ENCODE data around the gene MYO7A.
A peak's percentile ranks its signal among the peaks of the same experiment; 100 is the strongest.

MYO7A gene

DNA sequence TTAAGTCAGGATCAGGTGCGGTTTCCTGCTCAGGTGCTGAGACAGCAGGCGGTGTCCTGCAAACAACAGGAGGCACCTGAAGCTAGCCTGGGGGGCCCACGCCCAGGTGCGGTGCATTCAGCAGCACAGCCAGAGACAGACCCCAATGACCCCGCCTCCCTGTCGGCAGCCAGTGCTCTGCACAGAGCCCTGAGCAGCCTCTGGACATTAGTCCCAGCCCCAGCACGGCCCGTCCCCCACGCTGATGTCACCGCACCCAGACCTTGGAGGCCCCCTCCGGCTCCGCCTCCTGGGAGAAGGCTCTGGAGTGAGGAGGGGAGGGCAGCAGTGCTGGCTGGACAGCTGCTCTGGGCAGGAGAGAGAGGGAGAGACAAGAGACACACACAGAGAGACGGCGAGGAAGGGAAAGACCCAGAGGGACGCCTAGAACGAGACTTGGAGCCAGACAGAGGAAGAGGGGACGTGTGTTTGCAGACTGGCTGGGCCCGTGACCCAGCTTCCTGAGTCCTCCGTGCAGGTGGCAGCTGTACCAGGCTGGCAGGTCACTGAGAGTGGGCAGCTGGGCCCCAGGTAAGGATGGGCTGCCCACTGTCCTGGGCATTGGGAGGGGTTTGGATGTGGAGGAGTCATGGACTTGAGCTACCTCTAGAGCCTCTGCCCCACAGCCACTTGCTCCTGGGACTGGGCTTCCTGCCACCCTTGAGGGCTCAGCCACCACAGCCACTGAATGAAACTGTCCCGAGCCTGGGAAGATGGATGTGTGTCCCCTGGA lies at the start of gene MYO7A:
TSS of gene MYO7A (plus strand) at position 327 of the 772 bp plus-strand sequence. CDS start 2,389 bp downstream, outside the sequence.
- DNase-seq: peak; percentile 86

DNA sequence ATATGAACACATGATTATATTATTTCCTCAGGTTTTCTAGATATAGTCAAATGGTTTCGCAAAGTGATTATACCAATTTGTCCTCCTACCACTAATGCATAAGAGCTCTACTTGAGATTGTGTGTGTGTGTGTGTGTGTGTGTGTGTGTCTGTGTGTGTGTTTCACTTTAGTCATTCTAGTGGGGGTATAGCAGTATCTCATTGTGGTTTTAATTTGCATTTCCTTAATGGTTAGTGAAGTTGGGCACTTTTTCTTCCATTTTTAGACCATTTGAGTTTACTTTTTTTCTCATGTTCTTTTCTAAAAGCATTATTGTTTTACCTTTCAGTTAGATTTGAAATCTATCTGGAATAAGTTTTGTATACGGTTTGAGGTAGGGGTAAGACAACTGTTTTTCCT lies 48.4 kb upstream of the MYO7A start:
- DNase-seq: no peak

DNA sequence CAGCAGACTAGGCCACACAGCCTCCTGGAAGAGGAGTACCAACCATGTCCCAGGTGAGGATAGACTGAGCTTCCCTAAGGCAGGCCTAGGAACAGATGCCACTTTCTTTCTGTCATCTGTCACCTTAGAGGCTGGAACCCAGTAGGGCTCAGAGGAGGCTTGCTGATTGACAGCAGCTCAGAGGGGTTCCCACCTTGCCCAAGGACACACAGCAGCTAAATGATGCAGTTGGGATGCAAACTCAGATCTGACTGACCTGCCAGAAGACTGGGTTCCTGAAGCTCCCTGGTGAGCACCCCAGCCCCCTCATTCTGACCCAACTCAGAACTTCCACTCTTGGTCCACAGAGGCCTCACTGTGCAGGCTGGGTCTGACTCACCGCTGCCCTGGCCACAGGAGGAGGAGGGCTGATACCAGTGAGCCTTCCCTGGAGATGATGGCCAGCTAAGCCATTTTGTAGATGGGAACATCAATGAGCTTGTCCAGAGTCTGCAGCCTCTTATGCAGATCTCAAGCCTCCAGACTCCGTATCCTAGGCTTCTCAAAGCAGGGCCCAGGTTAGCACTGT lies 47.3 kb upstream of the MYO7A start:
- no peak for DNase-seq

DNA sequence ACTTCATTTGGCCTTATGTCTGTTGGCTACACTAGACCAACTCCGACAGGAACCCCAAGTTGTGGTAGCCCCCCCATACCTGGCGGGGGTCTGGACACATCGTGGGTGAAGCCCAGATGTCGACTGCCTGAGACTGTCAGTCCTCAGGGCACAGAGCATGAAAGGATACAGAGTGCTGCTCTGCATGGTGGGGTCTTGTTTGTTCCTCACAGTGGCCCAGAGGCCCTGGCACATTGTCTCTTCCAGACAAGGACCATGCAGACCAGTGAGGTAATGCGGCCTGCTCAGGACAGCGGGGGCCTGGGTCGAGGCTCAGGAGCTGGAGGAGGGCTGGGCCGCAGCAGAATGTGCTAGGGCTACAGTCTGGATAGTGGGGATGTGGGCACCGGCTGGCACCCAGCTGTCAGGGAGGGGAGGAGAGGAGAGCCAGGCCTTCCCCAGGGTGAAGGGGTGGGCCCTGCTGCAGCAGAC lies 46.6 kb upstream of the MYO7A start:
- peak; percentile 46 for DNase-seq

DNA sequence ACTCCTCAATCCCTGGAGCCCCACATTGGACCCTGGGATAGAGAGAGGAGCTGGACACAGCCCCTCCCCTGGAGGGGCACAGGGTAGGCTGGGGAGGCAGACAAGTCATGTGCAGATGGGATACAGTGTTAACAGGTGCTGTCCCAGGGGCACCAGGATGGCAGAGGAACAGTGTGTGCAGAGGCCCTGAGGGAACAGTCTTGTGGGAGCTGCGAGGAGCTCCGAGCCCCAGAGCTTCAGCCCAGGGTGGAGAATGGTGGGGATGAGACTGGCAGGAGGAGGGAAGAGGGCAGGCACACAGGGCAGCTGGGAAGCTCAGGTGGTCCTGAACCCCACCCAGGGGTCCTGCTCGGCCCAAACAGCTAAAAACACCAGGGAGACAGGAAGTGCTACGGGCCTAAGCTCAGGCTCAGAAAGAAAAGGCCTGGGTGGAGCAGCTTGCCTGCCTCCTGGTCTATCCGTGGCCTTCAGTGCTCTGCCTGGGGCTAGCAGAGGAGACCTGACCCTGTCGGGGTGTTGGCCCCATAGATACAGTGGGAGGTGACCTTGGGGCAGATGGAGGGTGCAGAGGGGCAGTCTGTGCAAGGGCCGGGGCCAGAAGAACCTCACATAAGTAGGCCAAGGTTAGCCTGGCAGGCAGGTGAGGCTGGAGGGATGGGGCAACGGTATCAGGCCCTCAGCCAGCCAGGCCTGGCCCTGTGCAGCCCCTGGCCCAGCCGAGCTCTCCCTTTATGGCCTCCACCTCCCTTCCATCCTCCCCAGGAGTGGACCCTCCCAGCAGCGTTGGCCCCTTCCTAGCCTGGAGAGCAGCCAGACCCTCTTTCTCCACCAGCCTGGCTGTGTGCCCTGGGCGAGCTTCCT lies 45.8 kb upstream of the MYO7A start:
- no peak for DNase-seq

DNA sequence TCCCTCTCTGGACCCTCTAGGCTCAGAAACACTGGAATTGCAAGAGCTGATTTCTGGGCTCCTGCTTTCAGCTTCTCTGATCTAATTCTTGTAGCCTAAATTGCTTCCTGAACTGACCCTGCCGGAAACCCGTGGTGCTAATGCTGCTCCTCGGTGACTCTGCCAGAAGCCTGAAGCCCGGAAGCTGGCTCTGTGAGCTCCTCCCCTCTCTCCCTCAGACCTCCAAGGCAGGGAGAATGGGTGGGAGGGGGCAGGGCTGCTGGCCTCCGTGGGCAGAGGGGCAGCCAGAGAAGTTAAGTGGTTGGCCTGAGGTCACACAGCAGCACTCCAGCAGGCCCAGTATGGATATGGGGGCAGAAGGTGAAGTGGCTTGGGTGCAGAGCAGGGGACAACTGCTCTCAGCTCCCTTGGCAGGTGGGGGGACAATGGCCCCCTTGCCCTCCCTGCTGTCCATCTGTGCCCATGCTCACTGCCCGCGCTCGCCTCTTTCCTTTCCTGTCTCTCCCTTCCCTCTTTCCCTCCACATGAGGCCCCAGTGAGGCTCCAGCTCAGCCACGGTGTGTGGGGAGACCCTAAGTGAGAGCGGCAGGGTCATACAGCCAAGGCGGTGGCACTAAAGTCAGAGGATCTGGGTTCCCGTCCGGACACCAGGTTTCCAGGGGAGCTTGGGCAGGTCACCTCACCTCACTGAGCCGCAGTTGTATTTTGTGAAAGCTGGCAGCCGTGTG lies 45.0 kb upstream of the MYO7A start:
- no peak for DNase-seq

DNA sequence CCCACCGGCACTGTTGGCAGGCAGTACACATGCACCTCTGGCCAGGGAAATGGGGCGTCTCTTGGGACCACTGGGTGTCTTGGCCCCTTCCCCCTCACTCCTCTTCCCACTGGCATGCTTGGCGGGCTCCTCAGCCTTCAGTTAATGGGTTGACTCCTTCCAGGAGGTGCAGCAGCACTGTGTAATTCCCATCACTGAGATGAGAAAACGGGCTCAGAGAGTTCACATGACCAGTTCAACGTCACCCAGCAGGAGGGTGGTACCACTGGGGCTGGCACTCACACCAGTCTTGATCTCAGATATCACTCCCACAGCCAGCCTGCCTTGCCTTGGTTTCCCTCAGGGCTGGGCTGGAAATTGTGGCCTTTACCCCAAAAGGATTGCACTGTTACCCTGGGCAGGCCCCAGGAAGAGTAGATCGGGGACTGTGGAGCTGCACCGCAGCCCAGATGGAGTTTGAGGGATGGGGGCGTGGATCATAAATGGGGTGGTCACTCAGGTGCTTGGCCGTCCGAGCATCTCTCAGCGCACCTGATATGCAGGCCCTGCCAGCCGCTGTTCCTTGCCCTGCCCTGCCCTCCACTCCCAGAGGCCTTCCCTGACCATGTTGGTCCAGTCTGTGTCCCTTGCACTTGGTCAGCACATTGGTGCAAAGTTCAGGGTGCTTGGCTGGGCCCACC lies 44.3 kb upstream of the MYO7A start:
- no peak for DNase-seq

DNA sequence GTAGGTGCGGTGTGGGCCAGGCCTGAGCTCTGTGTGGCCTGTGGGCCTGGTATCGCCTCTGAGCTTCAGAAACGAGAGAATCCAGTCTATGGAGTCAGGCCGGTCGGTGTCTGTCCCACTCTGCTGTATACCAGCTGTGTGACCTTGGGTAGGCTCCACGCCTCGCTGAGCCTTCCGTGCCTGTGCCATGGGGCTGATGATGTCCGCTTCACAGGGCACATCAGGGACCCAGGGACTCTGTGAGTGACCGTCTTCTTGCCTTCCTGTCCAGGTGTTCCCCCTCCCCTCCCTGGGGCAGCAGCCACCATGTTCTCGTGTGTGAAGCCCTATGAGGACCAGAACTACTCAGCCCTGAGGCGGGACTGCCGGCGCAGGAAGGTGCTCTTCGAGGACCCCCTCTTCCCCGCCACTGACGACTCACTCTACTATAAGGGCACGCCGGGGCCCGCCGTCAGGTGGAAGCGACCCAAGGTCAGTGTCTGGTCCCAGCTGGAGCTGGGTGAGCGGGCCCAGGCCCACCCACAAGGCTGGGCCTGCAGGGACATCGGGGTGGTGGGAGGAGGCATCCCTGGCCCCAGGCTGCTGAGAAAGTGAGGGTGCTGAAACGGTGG lies 43.4 kb upstream of the MYO7A start:
- DNase-seq: no peak

DNA sequence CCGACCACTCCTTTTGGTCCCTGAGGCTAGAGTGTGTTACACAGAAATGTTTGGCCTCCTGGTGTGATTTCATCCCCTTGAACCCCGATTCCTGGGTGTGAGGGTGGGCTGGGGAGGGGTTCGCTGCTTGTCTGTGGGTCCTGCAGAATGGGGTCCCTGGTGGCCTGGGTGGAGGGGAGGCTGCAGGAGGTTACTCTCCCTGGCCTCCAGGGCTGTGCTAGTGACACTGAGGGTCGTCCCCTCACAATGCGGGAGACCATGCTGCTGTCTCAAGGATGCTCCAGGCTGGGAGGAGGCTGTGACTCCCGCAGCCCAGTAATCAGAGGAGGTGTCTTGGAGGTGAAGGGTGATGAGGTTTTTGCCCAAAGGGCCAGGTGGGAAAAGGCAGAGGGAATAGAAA lies 42.4 kb upstream of the MYO7A start:
- DNase-seq: no peak

DNA sequence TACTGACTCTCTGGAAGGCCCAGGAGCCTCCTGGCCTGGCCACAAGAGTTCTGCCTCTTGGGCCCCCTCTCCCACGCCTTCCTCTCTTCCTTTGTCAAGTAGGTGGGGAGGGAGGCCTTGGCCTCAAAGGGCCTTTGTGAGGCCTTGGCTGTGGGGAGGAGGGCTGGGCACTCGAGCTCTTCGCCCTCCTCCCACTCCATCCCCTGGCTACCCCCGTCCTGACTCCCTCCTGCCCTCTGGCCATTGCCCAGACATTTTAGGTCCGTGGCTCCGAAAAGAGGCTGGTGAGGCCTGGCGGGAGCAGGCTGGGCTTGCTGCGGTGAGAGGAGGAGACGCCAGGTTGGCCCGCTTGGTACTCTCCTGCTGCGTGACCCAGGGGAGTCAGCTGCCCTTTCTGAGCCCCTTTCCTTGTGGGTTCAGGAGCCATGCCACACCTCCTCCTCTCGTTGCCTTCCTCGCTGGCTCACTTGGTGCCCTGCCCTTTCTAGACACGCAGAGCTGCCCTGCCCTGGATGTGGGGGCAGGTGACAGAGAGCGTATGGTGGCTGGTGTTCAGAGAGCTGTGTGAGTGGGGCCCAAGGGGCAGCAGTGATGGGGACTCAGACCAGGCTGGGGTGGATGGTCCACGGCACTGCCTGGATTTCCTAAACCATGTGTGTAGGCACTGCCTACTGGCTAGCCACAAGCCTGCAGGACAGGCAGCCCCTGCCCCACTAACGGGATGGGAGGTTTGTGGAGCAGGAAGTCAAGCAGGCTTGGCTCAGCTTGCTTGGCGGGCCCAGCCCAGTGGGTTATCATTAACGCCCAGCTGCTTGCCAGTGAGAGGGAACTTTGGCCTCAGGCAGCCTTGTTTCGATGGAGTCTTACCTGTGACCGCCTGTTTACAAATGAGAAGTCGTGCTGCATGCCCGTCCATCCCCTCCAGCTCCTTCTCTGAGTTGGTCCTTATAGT lies 41.2 kb upstream of the MYO7A start:
- DNase-seq: no peak

DNA sequence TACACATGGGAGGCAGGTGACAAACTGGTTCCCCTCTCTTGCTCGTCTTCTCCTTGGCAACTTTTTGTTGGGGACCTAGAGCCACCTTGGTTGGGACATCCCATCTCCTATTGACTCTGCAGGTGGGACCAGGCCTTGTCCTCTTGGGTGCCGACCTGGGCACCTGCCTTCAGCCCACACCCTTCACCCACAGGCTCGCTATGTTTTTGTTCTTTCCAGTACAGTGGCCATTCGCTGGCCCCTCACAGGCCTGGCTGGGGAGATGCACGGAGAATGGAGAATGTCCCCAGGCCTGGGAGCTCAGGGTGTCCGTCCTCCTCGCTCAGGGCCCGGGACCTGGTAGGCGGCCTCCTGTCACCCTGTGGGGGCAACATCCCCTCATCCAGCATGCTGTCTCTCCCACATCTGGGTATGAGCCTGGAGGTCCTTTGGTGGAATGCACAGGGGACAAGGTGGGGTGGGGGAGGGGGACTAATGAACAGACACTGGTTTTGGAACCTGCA lies 40.3 kb upstream of the MYO7A start:
- no peak for DNase-seq

DNA sequence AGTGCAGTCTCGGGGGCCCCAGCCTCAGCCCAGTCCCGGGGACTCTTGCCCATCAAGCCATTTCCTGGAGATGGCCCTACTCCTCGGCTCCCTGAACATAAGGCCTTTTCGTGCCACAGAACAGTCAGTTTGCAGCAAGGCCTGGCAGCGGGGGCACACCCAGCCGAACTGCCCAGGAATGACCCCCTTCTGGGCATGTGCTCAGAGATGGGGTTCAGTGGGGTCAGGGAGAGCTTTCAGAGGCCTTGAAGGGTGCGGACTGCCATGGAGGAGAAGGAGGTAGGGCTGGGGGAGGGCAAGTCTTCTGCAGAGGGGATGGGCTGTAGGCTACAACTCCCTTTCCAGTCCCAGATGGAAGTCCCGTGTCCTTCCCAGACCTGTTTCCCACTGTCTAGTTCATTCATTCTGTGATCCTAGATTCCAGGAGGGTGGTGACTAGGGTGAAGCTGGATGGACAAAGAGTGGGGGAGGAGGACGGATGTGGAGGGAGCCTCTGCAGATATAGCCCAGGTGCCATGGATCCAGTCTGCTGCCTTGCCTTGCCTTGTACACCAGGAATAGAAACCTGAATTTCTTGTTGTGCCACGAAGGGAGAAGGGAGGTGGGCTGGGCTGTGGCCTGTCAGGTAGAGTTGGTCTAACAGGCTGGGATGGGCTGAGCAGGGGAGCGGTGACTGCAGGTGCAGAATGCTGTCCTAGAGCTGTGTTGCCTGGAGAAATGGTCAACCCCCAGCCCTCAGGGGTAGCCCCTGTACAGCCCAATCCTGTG lies 39.6 kb upstream of the MYO7A start:
- DNase-seq: no peak

DNA sequence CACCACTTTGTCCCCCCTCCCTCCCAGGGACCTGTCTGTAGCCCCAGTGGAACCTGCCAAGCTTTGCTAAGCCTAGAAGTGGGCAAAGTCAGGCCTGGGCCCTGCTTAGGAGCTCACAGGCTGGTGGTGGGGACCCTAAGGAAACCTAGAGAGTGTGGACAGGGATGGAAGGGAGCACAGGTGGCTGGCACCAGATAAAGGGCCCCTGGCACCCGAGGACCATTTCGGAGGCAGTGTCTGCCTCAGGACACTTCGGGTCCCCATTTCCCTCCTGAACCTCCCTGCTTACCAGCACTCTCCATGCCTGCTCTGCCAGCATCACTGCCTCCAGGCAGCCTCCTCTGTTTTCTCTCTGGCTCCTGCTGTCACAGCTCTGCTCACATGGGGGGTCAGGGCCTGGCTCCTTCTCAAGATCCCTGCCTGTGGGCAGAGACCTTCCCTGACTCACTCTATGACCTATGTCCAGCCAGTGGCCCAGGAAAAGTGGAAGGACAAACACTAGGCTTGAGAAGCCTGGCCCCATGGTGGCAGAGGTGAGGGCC lies 39.0 kb upstream of the MYO7A start:
- no peak for DNase-seq

DNA sequence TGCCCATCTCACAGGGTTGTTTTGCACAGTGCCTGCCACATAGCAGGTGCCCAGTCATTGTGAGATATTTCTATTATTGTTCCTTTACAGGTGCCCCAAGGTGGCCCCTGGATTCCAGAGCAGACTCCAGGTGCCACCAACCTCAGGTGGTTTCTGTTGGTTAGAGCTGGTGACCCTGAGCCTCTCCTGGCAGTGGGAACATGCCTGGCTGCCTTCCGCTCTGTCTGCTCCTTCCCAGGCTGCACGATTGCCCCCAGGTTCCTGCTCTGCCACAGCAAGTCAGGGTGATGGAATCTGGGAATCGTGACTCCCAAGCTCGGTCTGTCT lies 38.0 kb upstream of the MYO7A start:
- no peak for DNase-seq

DNA sequence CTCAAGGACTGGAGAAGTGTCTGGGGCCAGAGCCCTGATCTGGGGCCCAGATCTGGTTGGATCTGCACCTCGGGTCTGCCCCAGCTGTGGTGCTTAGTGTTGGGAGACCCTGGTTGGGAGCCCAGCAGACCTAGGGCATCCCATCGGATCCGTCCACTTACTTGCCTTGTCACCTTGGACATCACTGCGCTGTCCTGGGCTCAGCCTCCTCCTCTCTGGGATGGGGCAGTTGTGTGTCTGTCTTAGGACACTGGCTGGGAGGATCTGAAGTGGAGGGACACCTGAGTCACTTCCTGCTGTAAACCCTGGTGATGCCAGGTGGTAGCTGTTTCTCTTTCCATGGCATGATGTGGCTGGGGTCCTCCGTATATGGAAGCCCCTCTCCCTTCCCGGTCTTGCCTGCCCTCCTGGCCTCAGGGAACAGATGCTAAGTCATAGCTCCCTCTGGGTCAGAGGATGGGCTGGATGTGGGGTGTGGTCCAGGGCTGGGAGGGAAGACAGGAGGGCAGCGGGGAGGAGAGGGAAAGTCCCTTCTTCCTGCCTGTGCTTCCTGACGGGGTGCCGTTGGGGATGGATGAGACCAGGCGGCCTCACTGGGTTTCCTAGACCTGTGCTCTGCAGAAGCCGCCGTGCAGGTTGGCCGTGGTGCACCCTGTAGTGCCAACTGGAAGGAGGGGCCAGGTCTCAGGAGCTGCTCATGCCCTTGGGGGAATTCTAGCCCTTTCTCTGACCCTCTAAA lies 37.5 kb upstream of the MYO7A start:
- no peak for DNase-seq

DNA sequence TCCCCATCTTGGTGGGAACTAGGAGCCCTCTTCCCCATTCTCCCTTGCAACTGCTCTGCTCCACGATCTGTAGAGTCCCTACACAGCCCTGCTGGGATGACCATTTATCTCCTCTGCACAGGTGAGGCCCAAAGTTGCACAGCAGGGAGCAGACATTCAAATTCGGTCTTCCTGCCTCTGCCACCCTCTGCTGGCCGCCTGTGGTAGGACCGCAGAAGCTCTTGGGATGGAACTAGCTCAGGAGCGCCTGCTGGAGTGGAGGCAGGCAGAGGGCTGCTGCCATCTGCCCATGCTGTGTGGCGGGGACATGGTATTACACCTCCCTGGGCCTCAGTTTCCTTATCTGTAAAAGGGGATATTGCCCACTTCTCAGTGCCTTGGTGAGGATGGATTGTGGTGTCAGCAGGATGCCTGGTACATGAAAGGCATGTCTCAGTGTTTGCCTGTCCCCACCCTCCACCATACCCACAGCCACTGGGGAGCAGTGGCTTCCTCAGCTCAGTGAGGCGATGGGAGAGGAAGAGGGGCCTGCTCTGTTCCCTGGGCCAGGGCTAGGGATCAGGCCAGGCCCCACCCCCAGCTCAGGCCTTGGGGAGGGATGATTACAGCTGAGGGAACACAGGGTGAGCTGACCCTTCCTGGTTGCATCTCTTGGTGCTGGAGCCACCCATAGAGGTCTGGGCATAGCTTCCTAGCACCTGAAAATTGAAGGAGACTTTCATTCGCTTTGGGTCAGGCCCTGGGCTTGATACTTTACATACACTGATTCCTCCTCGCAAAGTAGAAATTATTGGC lies 36.7 kb upstream of the MYO7A start:
- DNase-seq: peak; percentile 72

DNA sequence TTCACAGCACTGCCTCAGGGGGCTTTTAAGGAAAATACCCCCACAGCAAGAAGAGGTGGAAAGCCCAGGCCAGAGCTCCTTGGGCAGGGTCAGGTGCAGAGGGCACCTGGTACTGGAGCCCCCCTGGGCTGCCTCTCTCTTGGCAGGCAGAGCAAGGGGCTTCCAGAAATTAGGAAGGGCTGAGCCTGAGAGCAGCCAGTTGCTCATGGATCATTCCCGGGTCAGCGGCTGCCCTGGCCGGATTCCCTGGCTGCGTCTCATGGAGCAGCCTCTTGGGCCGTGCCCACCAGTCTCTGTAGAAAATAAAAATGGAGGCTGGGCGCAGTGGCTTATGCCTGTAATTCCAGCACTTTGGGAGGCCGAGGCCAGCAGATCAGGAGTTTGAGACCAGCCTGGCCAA lies 35.7 kb upstream of the MYO7A start:
- DNase-seq: no peak

All from retina (tissue), 1 donor.